PC-9 (cell line): ENCODE results near the gene SYT2. TPM values are rescaled to one million over a fixed set of nuclear protein-coding genes. Genes with fewer than 3 reads are reported as not detected.
"Not testable (repeated sequence)": the region's sequence is repeated elsewhere in the genome, so short reads cannot be mapped to it uniquely, and the experiment has no call there.

Source experiments
- BruUV-seq: library from RNA; stranded (reverse); fragments of 400-500 nt; replicated peaks from 2 replicates; lab custom pipeline; 2021; lab: Mats Ljungman, UMichigan
- CTCF ChIA-PET: fragments of 300-600 bp; sonication (Branson Sonifier 250); formaldehyde crosslinking; loops from one replicate; lab custom pipeline; 2022; ENCODE audit warnings: antibody characterized with exemption; lab: Charles Lee
- POLR2A ChIA-PET: fragments of 300-600 bp; sonication (Branson Sonifier 250); formaldehyde crosslinking; loops from one replicate; lab custom pipeline; 2022; ENCODE audit warnings: antibody characterized with exemption; ENCODE audit not compliant: unreplicated experiment; lab: Charles Lee
- DNase-seq, 2 experiments: peaks; one replicate each; pipeline versions ENCODE4 v3.0.0 to v3.0.0-alpha.2; 2015 to 2022; ENCODE audit warnings: mixed read lengths in 1 of 2
- H2AFZ ChIP-seq: fragments of 200-600 bp; sonication (generic); 2 replicates; pipeline ENCODE4 v1.8.1; 2017; ENCODE audit warnings: antibody characterized with exemption
- H3F3A ChIP-seq: fragments of 200-600 bp; sonication (generic); 2 replicates; pipeline ENCODE4 v1.8.1; 2017; ENCODE audit warnings: antibody characterized with exemption, mild to moderate bottlenecking, low read depth; ENCODE audit not compliant: insufficient read depth
- H3K27ac ChIP-seq: fragments of 200-600 bp; sonication (generic); 2 replicates; pipeline ENCODE4 v1.6.1; 2016; ENCODE audit warnings: mixed run types
- H3K27me3 ChIP-seq: fragments of 200-600 bp; sonication (generic); 2 replicates; pipeline ENCODE4 v1.6.1; 2016; ENCODE audit warnings: low read depth, mixed run types; ENCODE audit not compliant: insufficient read depth
- H3K36me3 ChIP-seq: fragments of 200-600 bp; sonication (generic); 2 replicates; pipeline ENCODE4 v1.6.1; 2016; ENCODE audit warnings: low read depth, mixed run types
- H3K4me1 ChIP-seq: fragments of 200-600 bp; sonication (generic); replicated peaks from 2 replicates; pipeline ENCODE4 v1.6.1; 2016; ENCODE audit warnings: mixed run types; ENCODE audit not compliant: insufficient read depth
- H3K4me2 ChIP-seq: fragments of 200-600 bp; sonication (generic); 2 replicates; pipeline ENCODE4 v1.6.1; 2017; ENCODE audit warnings: mixed run types
- H3K4me3 ChIP-seq: fragments of 200-600 bp; sonication (generic); 2 replicates; pipeline ENCODE4 v1.6.1; 2016; ENCODE audit warnings: mixed run types
- H3K79me2 ChIP-seq: fragments of 200-600 bp; sonication (generic); 2 replicates; pipeline ENCODE4 v1.6.1; 2017; ENCODE audit warnings: low read depth, mixed run types
- H3K9me2 ChIP-seq: fragments of 200-600 bp; sonication (generic); 2 replicates; pipeline ENCODE4 v1.8.1; 2017; ENCODE audit warnings: mild to moderate bottlenecking; ENCODE audit not compliant: insufficient read depth
- H3K9me3 ChIP-seq: fragments of 200-600 bp; sonication (generic); 2 replicates; pipeline ENCODE4 v1.8.1; 2016; ENCODE audit warnings: low read depth; ENCODE audit not compliant: insufficient read depth
- H4K20me1 ChIP-seq: fragments of 200-600 bp; sonication (generic); 2 replicates; pipeline ENCODE4 v1.8.1; 2017; ENCODE audit not compliant: insufficient read depth
- CTCF ChIP-seq: fragments of 200-600 bp; sonication (generic); conservative IDR thresholded peaks from 2 replicates; pipeline ENCODE4 v1.6.1; 2017; ENCODE audit warnings: mixed run types, antibody characterized with exemption, mild to moderate bottlenecking, moderate library complexity
- EZH2 ChIP-seq: fragments of 200-600 bp; sonication (generic); IDR thresholded peaks from 2 replicates; pipeline ENCODE4 v1.8.0; 2017; ENCODE audit warnings: antibody characterized with exemption, low read depth
- intact Hi-C: fragments of 100-400 bp; cut with micrococcal nuclease; formaldehyde crosslinking; loops from one replicate; pipeline ENCODE4 v1.10.0; 2022; ENCODE audit not compliant: unreplicated experiment
- total RNA-seq: library from RNA; stranded (reverse); gene quantifications from 2 replicates; pipeline ENCODE4 v1.2.3, GENCODE V29; 2021

SYT2 gene
- total RNA-seq, 1 experiment from 2014 or later, result 0.07 TPM

- H3K27ac ChIP-seq, result no peak overlapping the region
- no peaks in the 10 kb centered on the region for H3K4me1 ChIP-seq
- peaks cover 16% of the 10 kb centered on the region for H3F3A ChIP-seq
- H2AFZ ChIP-seq, result no peak overlapping the region
- H3K36me3 ChIP-seq, result peaks cover 31% of the 10 kb centered on the region
- no peak overlapping the region for H3K4me2 ChIP-seq
- no peaks in the 10 kb centered on the region for H3K9me3 ChIP-seq
- no peak for DNase-seq
- no peak for TF ChIP-seq EZH2
- no peak for TF ChIP-seq CTCF
- H3K79me2 ChIP-seq, result no peaks in the 10 kb centered on the region
- intact Hi-C loops, result no loop called here
- POLR2A ChIA-PET, result no interaction called here
- CTCF ChIA-PET, result interaction anchor here (0.6 kb wide), 1 partner anchor 555 kb away, joined by 3 read pairs; no protein-coding TSS in a partner anchor
- no TSS peak for BruUV-seq
- H3K4me3 ChIP-seq, result no peak overlapping the region
- peaks cover 9% of the 10 kb centered on the region; the same call in 1 of the 2 replicates for H4K20me1 ChIP-seq
- no peaks in the 10 kb centered on the region for H3K9me2 ChIP-seq
- H3K27me3 ChIP-seq, result no peaks in the 10 kb centered on the region
Measured at GRCh38 chr1:202728951-202729350, 18.7 kb upstream of the SYT2 start.

- ChIA-PET POLR2A (no interaction called here), CTCF (no interaction called here)
- BruUV-seq, result no TSS peak
- no peaks in the 10 kb centered on the region for H4K20me1 ChIP-seq
- H3K27me3 ChIP-seq, result no peaks in the 10 kb centered on the region
- H3K9me3 ChIP-seq, result no peaks in the 10 kb centered on the region
- DNase-seq, result no peak
- TF ChIP-seq EZH2 (no peak), CTCF (no peak)
- no peak overlapping the region for H3K4me2 ChIP-seq
- no peak overlapping the region for H3K4me3 ChIP-seq
- H3K4me1 ChIP-seq, result no peaks in the 10 kb centered on the region
- H3K36me3 ChIP-seq, result peaks cover 23% of the 10 kb centered on the region
- H3K27ac ChIP-seq, result no peak overlapping the region
- H3K9me2 ChIP-seq, result no peaks in the 10 kb centered on the region
- peaks cover 16% of the 10 kb centered on the region for H3F3A ChIP-seq
- H3K79me2 ChIP-seq, result no peaks in the 10 kb centered on the region
- intact Hi-C loops, result no loop called here
- H2AFZ ChIP-seq, result no peak overlapping the region
Measured at GRCh38 chr1:202725526-202725925, 15.3 kb upstream of the SYT2 start.

GRCh38 chr1:202723708-202724107 lies 13.5 kb upstream of the SYT2 start:
- H2AFZ ChIP-seq, result no peak overlapping the region
- H3K9me2 ChIP-seq, result no peaks in the 10 kb centered on the region
- H3K9me3 ChIP-seq, result no peaks in the 10 kb centered on the region
- no peaks in the 10 kb centered on the region for H3K27me3 ChIP-seq
- no peaks in the 10 kb centered on the region for H3K4me1 ChIP-seq
- H3K4me3 ChIP-seq, result no peak overlapping the region
- H4K20me1 ChIP-seq, result no peaks in the 10 kb centered on the region
- H3K79me2 ChIP-seq, result no peaks in the 10 kb centered on the region
- ChIA-PET POLR2A (no interaction called here), CTCF (no interaction called here)
- TF ChIP-seq EZH2, result no peak
- no peak for TF ChIP-seq CTCF
- peaks cover 10% of the 10 kb centered on the region; the same call in 1 of the 2 replicates for H3K36me3 ChIP-seq
- no peak overlapping the region for H3K27ac ChIP-seq
- BruUV-seq, result no TSS peak
- peaks cover 16% of the 10 kb centered on the region for H3F3A ChIP-seq
- no peak overlapping the region for H3K4me2 ChIP-seq
- intact Hi-C loops, result no loop called here
- DNase-seq, result no peak

- H3K9me2 ChIP-seq, H3K4me2 ChIP-seq, H3K27me3 ChIP-seq, H3K4me1 ChIP-seq, H3K27ac ChIP-seq, H4K20me1 ChIP-seq, H3K9me3 ChIP-seq, H2AFZ ChIP-seq, H3K4me3 ChIP-seq, H3K79me2 ChIP-seq, intact Hi-C loops, DNase-seq, H3K36me3 ChIP-seq, BruUV-seq: not testable (repeated sequence)
- ChIA-PET POLR2A (interaction anchor here (0.6 kb wide), 1 partner anchor 108 kb away, joined by 3 read pairs; no protein-coding TSS in a partner anchor), CTCF (interaction anchor here (0.6 kb wide), 1 partner anchor 154 kb away, joined by 9 read pairs; no protein-coding TSS in a partner anchor)
- H3F3A ChIP-seq, result peaks cover 16% of the 10 kb centered on the region
Measured at GRCh38 chr1:202723046-202723445, 12.8 kb upstream of the SYT2 start.
